Measurements from ENCODE around the gene DHH.

Gene DHH

DNA sequence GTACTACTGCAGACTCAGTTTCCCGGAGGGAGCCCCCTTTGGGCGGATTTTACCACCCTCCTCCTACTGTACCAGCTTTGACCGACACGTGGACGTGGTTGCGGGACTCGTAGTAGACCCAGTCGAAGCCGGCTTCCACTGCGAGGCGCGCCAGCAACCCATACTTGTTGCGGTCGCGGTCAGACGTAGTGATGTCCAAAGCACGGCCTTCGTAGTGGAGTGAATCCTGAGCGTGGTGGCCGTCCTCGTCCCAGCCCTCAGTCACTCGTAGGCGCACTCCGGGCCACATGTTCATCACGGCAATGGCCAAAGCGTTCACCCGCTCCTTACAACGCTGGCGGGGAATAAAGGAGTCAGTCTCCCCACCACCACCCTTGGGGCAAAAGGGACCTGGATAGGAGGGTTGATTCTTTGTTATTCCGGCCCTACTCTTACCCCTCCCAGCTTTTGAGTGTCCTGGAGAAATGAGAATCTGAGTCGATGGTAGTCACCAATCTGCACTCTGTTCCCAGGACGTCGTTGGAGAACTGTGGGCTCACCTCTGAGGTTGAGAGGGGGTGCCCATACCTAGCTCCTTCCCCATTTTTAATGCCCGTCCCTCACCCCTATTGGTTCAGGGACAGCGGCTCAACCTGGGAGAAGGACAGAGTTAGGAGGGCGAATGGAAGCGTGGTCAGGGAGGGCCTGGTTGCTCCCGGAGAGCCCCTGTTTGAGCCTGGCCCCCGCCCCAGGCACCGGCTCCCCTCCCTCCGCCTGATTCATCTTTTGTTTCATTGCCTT is 3.4 kb downstream of the DHH start:
- peaks cover 6% of the 10 kb centered on the region; the same call in 1 of the 2 replicates for H3K4me1 ChIP-seq (ENCODE audit: insufficient read depth, low read length)
- no peaks in the 10 kb centered on the region for H3K9me3 ChIP-seq (ENCODE audit: insufficient read depth, low read depth, low read length)
- H3K9ac ChIP-seq (ENCODE audit: low read depth, low read length): no peak overlapping the region
- no peaks in the 10 kb centered on the region for H3K36me3 ChIP-seq (ENCODE audit: insufficient read depth, low read depth, low read length)
- no peak overlapping the region for H3K27ac ChIP-seq (ENCODE audit: low read length)
- H3K4me3 ChIP-seq (ENCODE audit: low read length): peak overlapping the region; percentile 53; the same call in 1 of the 2 replicates
- H3K27me3 ChIP-seq (ENCODE audit: insufficient read depth, low read length): peaks cover 100% of the 10 kb centered on the region

GRCh38 chr12:49089821-49090773 is 4.5 kb downstream of the DHH start:
- H3K27me3 ChIP-seq (ENCODE audit: insufficient read depth, low read length): peaks cover 92% of the 10 kb centered on the region
- no peaks in the 10 kb centered on the region for H3K9me3 ChIP-seq (ENCODE audit: insufficient read depth, low read depth, low read length)
- no peak overlapping the region for H3K9ac ChIP-seq (ENCODE audit: low read depth, low read length)
- H3K27ac ChIP-seq (ENCODE audit: low read length): no peak overlapping the region
- H3K4me1 ChIP-seq (ENCODE audit: insufficient read depth, low read length): peaks cover 6% of the 10 kb centered on the region; the same call in 1 of the 2 replicates
- H3K4me3 ChIP-seq (ENCODE audit: low read length): peak overlapping the region; percentile 25; the same call in 1 of the 2 replicates
- H3K36me3 ChIP-seq (ENCODE audit: insufficient read depth, low read depth, low read length): no peaks in the 10 kb centered on the region

DNA sequence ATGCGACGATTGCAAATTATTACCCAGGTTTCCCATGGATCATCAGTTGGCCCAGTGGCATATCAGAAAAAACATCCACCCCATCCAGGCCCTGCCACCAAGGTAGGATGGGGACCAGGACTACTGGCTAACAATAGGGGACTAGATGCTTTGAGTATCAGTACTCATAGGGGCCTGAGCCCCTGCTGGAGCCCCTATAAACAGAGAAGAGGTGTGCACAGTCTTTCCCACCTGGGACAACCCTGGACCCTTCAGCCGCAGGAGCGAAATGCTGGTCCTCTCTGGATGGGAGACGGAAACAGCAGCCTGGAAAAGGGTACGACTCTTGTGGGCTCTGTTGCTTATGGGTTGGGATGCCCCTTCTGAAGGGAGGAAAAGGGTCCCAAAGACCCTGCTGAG is 5.7 kb downstream of the DHH start:
- Histone ChIP-seq H3K9ac (ENCODE audit: low read depth, low read length) (no peak overlapping the region), H3K4me1 (ENCODE audit: insufficient read depth, low read length) (0 out of 2 replicates have a peak, but pooled peaks cover 4% of the 10 kb centered on the region), H3K4me3 (ENCODE audit: low read length) (no peak overlapping the region), H3K27ac (ENCODE audit: low read length) (no peak overlapping the region), H3K9me3 (ENCODE audit: insufficient read depth, low read depth, low read length) (no peaks in the 10 kb centered on the region), H3K27me3 (ENCODE audit: insufficient read depth, low read length) (peaks cover 88% of the 10 kb centered on the region), H3K36me3 (ENCODE audit: insufficient read depth, low read depth, low read length) (no peaks in the 10 kb centered on the region)

- peak overlapping the region; percentile 40; the same call in 1 of the 2 replicates for H3K4me3 ChIP-seq (ENCODE audit: low read length)
- 0 out of 2 replicates have a peak, but pooled peaks cover 4% of the 10 kb centered on the region for H3K4me1 ChIP-seq (ENCODE audit: insufficient read depth, low read length)
Observed at GRCh38 chr12:49088150-49088931, 6.3 kb downstream of the DHH start.

GRCh38 chr12:49086116-49086515 is 8.5 kb downstream of the DHH start:
- Histone ChIP-seq H3K27me3 (ENCODE audit: insufficient read depth, low read length) (peaks cover 59% of the 10 kb centered on the region), H3K9me3 (ENCODE audit: insufficient read depth, low read depth, low read length) (no peaks in the 10 kb centered on the region), H3K4me3 (ENCODE audit: low read length) (no peak overlapping the region), H3K27ac (ENCODE audit: low read length) (no peak overlapping the region), H3K36me3 (ENCODE audit: insufficient read depth, low read depth, low read length) (no peaks in the 10 kb centered on the region), H3K9ac (ENCODE audit: low read depth, low read length) (no peak overlapping the region), H3K4me1 (ENCODE audit: insufficient read depth, low read length) (no peaks in the 10 kb centered on the region)

More at GRCh38 chr12:49088150-49088931, 6.3 kb downstream of the DHH start:
- Histone ChIP-seq H3K9me3 (ENCODE audit: insufficient read depth, low read depth, low read length) (no peaks in the 10 kb centered on the region), H3K27ac (ENCODE audit: low read length) (no peak overlapping the region), H3K27me3 (ENCODE audit: insufficient read depth, low read length) (peaks cover 82% of the 10 kb centered on the region), H3K36me3 (ENCODE audit: insufficient read depth, low read depth, low read length) (no peaks in the 10 kb centered on the region), H3K9ac (ENCODE audit: low read depth, low read length) (no peak overlapping the region)

GRCh38 chr12:49084438-49084837 is 10.2 kb downstream of the DHH start:
- no peaks in the 10 kb centered on the region for H3K4me1 ChIP-seq (ENCODE audit: insufficient read depth, low read length)
- H3K27me3 ChIP-seq (ENCODE audit: insufficient read depth, low read length): peaks cover 48% of the 10 kb centered on the region
- no peaks in the 10 kb centered on the region for H3K36me3 ChIP-seq (ENCODE audit: insufficient read depth, low read depth, low read length)
- no peak overlapping the region for H3K4me3 ChIP-seq (ENCODE audit: low read length)
- H3K27ac ChIP-seq (ENCODE audit: low read length): no peak overlapping the region
- no peak overlapping the region for H3K9ac ChIP-seq (ENCODE audit: low read depth, low read length)
- H3K9me3 ChIP-seq (ENCODE audit: insufficient read depth, low read depth, low read length): no peaks in the 10 kb centered on the region

GRCh38 chr12:49079793-49080192 is 14.8 kb downstream of the DHH start:
- no peaks in the 10 kb centered on the region for H3K9me3 ChIP-seq (ENCODE audit: insufficient read depth, low read depth, low read length)
- H3K4me3 ChIP-seq (ENCODE audit: low read length): no peak overlapping the region
- no peak overlapping the region for H3K27ac ChIP-seq (ENCODE audit: low read length)
- H3K4me1 ChIP-seq (ENCODE audit: insufficient read depth, low read length): no peaks in the 10 kb centered on the region
- H3K9ac ChIP-seq (ENCODE audit: low read depth, low read length): no peak overlapping the region
- peaks cover 17% of the 10 kb centered on the region for H3K27me3 ChIP-seq (ENCODE audit: insufficient read depth, low read length)
- no peaks in the 10 kb centered on the region for H3K36me3 ChIP-seq (ENCODE audit: insufficient read depth, low read depth, low read length)

DNA sequence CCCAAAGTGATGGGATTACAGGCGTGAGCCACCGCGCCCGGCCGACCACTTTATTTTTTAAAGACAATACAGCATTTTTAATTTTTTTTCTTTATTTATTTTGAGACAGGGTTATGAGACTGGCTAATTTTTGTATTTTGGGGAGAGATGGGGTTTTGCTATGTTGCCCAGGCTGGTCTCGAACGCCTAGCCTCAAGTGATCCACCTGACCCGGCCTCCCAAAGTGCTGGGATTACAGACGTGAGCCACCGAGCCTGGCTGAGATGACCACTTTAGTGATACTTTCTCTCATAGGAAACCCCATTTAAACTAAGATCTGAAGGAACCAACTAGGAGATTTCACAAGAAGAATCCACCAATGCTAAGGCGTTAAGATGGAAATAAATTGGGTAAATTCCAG is 23.6 kb downstream of the DHH start:
- H3K27ac ChIP-seq (ENCODE audit: low read length): no peak overlapping the region
- H3K27me3 ChIP-seq (ENCODE audit: insufficient read depth, low read length): peaks cover 23% of the 10 kb centered on the region
- H3K4me3 ChIP-seq (ENCODE audit: low read length): no peak overlapping the region
- no peaks in the 10 kb centered on the region for H3K9me3 ChIP-seq (ENCODE audit: insufficient read depth, low read depth, low read length)
- H3K4me1 ChIP-seq (ENCODE audit: insufficient read depth, low read length): 0 out of 2 replicates have a peak, but pooled peaks cover 2% of the 10 kb centered on the region
- H3K36me3 ChIP-seq (ENCODE audit: insufficient read depth, low read depth, low read length): no peaks in the 10 kb centered on the region
- H3K9ac ChIP-seq (ENCODE audit: low read depth, low read length): no peak overlapping the region

- H3K4me3 ChIP-seq (ENCODE audit: low read length): peak within 1 kb of the TSS; percentile 80
- H3K9ac ChIP-seq (ENCODE audit: low read depth, low read length): peak within 1 kb of the TSS; percentile 40; the same call in 1 of the 2 replicates
- H3K27me3 ChIP-seq (ENCODE audit: insufficient read depth, low read length): peaks cover 23% of the 10 kb centered on the region
- H3K9me3 ChIP-seq (ENCODE audit: insufficient read depth, low read depth, low read length): no peaks in the 10 kb centered on the region
- no peak within 1 kb of the TSS for H3K27ac ChIP-seq (ENCODE audit: low read length)
- 0 out of 2 replicates have a peak, but pooled peaks cover 2% of the 10 kb centered on the region for H3K4me1 ChIP-seq (ENCODE audit: insufficient read depth, low read length)
- H3K36me3 ChIP-seq (ENCODE audit: insufficient read depth, low read depth, low read length): peaks cover 2% of the 10 kb centered on the region; the same call in 1 of the 2 replicates
Observed at GRCh38 chr12:49069507-49070346, 24.9 kb downstream of the DHH start, which contains the start of gene RHEBL1. Gene RHEBL1 (minus strand): TSS chr12:49069979. CDS start chr12:49069785, 194 bp downstream.

- Histone ChIP-seq H3K9me3 (ENCODE audit: insufficient read depth, low read depth, low read length) (no peaks in the 10 kb centered on the region), H3K36me3 (ENCODE audit: insufficient read depth, low read depth, low read length) (peaks cover 3% of the 10 kb centered on the region; the same call in 1 of the 2 replicates), H3K27me3 (ENCODE audit: insufficient read depth, low read length) (peaks cover 23% of the 10 kb centered on the region), H3K9ac (ENCODE audit: low read depth, low read length) (peak overlapping the region; percentile 40; the same call in 1 of the 2 replicates), H3K4me1 (ENCODE audit: insufficient read depth, low read length) (0 out of 2 replicates have a peak, but pooled peaks cover 2% of the 10 kb centered on the region), H3K27ac (ENCODE audit: low read length) (no peak overlapping the region), H3K4me3 (ENCODE audit: low read length) (peak overlapping the region; percentile 80)
Observed at GRCh38 chr12:49068879-49069506, 25.6 kb downstream of the DHH start.

All from iPS-20b (cell line).